ENCODE measurements around the gene UBE3B.

Gene UBE3B

GRCh38 chr12:109475993-109476806 lies 1.2 kb upstream of the UBE3B start:
- Histone ChIP-seq H3K36me3 (ENCODE audit: control insufficient read depth, insufficient read depth, low read length) (peaks cover 41% of the 10 kb centered on the region), H3K4me1 (ENCODE audit: control insufficient read depth, insufficient read depth, low read length, poor library complexity, severe bottlenecking) (peaks cover 35% of the 10 kb centered on the region), H3K27ac (ENCODE audit: low read depth, low read length, severe bottlenecking) (peak overlapping the region; percentile 92), H3K9me3 (ENCODE audit: control insufficient read depth, low read length) (no peaks in the 10 kb centered on the region), H3K4me3 (ENCODE audit: extremely low read depth, insufficient read depth, low read length, poor library complexity, severe bottlenecking) (peak overlapping the region; percentile 96)
- 18 to 22% methylated on average over 16 to 19 of the region's 19 CpGs for WGBS, 2 experiments (ENCODE audit: insufficient coverage in 2 of 2)

DNA sequence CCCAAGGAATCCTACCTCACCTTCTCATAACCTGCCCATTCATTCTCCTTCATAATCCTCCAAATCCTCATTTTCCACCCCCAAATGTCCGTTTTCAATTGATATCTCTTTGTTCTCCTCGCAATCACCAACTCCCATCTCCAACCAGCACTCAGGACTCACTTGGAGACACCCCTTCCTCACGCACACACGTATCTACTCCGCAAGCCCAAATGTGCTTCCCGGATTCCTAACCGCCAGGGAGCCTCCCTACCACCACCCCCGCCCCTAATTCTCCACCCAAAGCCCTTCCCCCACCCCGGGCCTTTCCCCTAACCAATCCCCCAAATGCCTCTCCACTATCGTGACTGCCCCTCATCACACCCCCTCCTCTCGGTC lies 638 bp upstream of the UBE3B start:
- WGBS, 2 experiments (ENCODE audit: insufficient coverage in 2 of 2) = 0% methylated on average over 2 to 8 of the region's 11 CpGs
- H3K4me1 ChIP-seq (ENCODE audit: control insufficient read depth, insufficient read depth, low read length, poor library complexity, severe bottlenecking) = peaks cover 35% of the 10 kb centered on the region
- H3K4me3 ChIP-seq (ENCODE audit: extremely low read depth, insufficient read depth, low read length, poor library complexity, severe bottlenecking) = peak overlapping the region; percentile 96
- H3K9me3 ChIP-seq (ENCODE audit: control insufficient read depth, low read length) = no peaks in the 10 kb centered on the region
- peaks cover 35% of the 10 kb centered on the region for H3K36me3 ChIP-seq (ENCODE audit: control insufficient read depth, insufficient read depth, low read length)
- H3K27ac ChIP-seq (ENCODE audit: low read depth, low read length, severe bottlenecking) = peak overlapping the region; percentile 92

- Histone ChIP-seq H3K4me1 (ENCODE audit: control insufficient read depth, insufficient read depth, low read length, poor library complexity, severe bottlenecking) (peaks cover 34% of the 10 kb centered on the region), H3K36me3 (ENCODE audit: control insufficient read depth, insufficient read depth, low read length) (peaks cover 28% of the 10 kb centered on the region), H3K4me3 (ENCODE audit: extremely low read depth, insufficient read depth, low read length, poor library complexity, severe bottlenecking) (peak overlapping the region; percentile 96), H3K27ac (ENCODE audit: low read depth, low read length, severe bottlenecking) (peak overlapping the region; percentile 92), H3K9me3 (ENCODE audit: control insufficient read depth, low read length) (no peaks in the 10 kb centered on the region)
- 4 to 8% methylated on average over 6 to 9 of the region's 9 CpGs for WGBS, 2 experiments (ENCODE audit: insufficient coverage in 2 of 2)
Observed at GRCh38 chr12:109477963-109478315, 505 bp downstream of the UBE3B start.

GRCh38 chr12:109479761-109480160 lies 2.3 kb downstream of the UBE3B start:
- Histone ChIP-seq H3K4me1 (ENCODE audit: control insufficient read depth, insufficient read depth, low read length, poor library complexity, severe bottlenecking) (peaks cover 17% of the 10 kb centered on the region), H3K27ac (ENCODE audit: low read depth, low read length, severe bottlenecking) (no peak overlapping the region), H3K36me3 (ENCODE audit: control insufficient read depth, insufficient read depth, low read length) (peaks cover 27% of the 10 kb centered on the region), H3K9me3 (ENCODE audit: control insufficient read depth, low read length) (no peaks in the 10 kb centered on the region), H3K4me3 (ENCODE audit: extremely low read depth, insufficient read depth, low read length, poor library complexity, severe bottlenecking) (no peak overlapping the region)
- WGBS, 2 experiments (ENCODE audit: insufficient coverage in 2 of 2) = 75% methylated on average over 1 of the region's 1 CpG; no CpG with 5 or more reads in 1 of the 2 experiments

DNA sequence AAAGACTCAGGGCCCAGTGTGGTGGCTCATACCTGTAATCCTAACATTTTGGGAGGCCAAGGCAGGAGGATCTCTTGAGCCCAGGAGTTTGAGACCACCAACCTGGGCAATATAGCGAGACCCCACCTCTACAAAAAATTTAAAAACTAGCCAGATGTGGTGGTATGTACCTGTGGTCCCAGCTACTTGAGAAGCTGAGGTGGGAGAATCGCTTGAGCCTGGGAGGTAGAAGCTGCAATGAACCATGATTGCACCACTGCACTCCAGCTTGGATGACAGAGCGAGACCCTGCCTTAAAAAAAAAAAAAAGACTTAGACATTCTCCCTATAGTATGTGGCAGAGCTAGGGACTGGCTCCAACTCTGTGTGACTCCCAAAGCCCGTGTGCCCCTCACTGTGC lies 2.9 kb downstream of the UBE3B start:
- H3K4me1 ChIP-seq (ENCODE audit: control insufficient read depth, insufficient read depth, low read length, poor library complexity, severe bottlenecking) = peaks cover 11% of the 10 kb centered on the region
- no peak overlapping the region for H3K27ac ChIP-seq (ENCODE audit: low read depth, low read length, severe bottlenecking)
- H3K36me3 ChIP-seq (ENCODE audit: control insufficient read depth, insufficient read depth, low read length) = peaks cover 27% of the 10 kb centered on the region
- H3K4me3 ChIP-seq (ENCODE audit: extremely low read depth, insufficient read depth, low read length, poor library complexity, severe bottlenecking) = no peak overlapping the region
- no peaks in the 10 kb centered on the region for H3K9me3 ChIP-seq (ENCODE audit: control insufficient read depth, low read length)
- WGBS, 2 experiments (ENCODE audit: insufficient coverage in 2 of 2) = 90 to 100% methylated on average over 1 to 2 of the region's 4 CpGs

GRCh38 chr12:109481863-109482262 lies 4.4 kb downstream of the UBE3B start:
- Histone ChIP-seq H3K4me1 (ENCODE audit: control insufficient read depth, insufficient read depth, low read length, poor library complexity, severe bottlenecking) (peaks cover 6% of the 10 kb centered on the region), H3K4me3 (ENCODE audit: extremely low read depth, insufficient read depth, low read length, poor library complexity, severe bottlenecking) (no peak overlapping the region), H3K36me3 (ENCODE audit: control insufficient read depth, insufficient read depth, low read length) (peaks cover 41% of the 10 kb centered on the region), H3K27ac (ENCODE audit: low read depth, low read length, severe bottlenecking) (no peak overlapping the region), H3K9me3 (ENCODE audit: control insufficient read depth, low read length) (no peaks in the 10 kb centered on the region)
- WGBS, 2 experiments (ENCODE audit: insufficient coverage in 2 of 2) = no CpG with 5 or more reads among the region's 1 CpG

- no peaks in the 10 kb centered on the region for H3K9me3 ChIP-seq (ENCODE audit: control insufficient read depth, low read length)
- 83% methylated on average over 1 of the region's 2 CpGs; no CpG with 5 or more reads in 1 of the 2 experiments for WGBS, 2 experiments (ENCODE audit: insufficient coverage in 2 of 2)
- H3K4me3 ChIP-seq (ENCODE audit: extremely low read depth, insufficient read depth, low read length, poor library complexity, severe bottlenecking) = no peak overlapping the region
- H3K27ac ChIP-seq (ENCODE audit: low read depth, low read length, severe bottlenecking) = no peak overlapping the region
- peaks cover 47% of the 10 kb centered on the region for H3K36me3 ChIP-seq (ENCODE audit: control insufficient read depth, insufficient read depth, low read length)
- H3K4me1 ChIP-seq (ENCODE audit: control insufficient read depth, insufficient read depth, low read length, poor library complexity, severe bottlenecking) = peaks cover 6% of the 10 kb centered on the region
Observed at GRCh38 chr12:109482491-109482890, 5.1 kb downstream of the UBE3B start.

- Histone ChIP-seq H3K4me1 (ENCODE audit: control insufficient read depth, insufficient read depth, low read length, poor library complexity, severe bottlenecking) (peaks cover 6% of the 10 kb centered on the region), H3K4me3 (ENCODE audit: extremely low read depth, insufficient read depth, low read length, poor library complexity, severe bottlenecking) (no peak overlapping the region), H3K27ac (ENCODE audit: low read depth, low read length, severe bottlenecking) (no peak overlapping the region), H3K9me3 (ENCODE audit: control insufficient read depth, low read length) (no peaks in the 10 kb centered on the region), H3K36me3 (ENCODE audit: control insufficient read depth, insufficient read depth, low read length) (peaks cover 51% of the 10 kb centered on the region)
- WGBS, 2 experiments (ENCODE audit: insufficient coverage in 2 of 2) = 100% methylated on average over 2 of the region's 2 CpGs; no CpG with 5 or more reads in 1 of the 2 experiments
Observed at GRCh38 chr12:109482894-109483293, 5.5 kb downstream of the UBE3B start.

DNA sequence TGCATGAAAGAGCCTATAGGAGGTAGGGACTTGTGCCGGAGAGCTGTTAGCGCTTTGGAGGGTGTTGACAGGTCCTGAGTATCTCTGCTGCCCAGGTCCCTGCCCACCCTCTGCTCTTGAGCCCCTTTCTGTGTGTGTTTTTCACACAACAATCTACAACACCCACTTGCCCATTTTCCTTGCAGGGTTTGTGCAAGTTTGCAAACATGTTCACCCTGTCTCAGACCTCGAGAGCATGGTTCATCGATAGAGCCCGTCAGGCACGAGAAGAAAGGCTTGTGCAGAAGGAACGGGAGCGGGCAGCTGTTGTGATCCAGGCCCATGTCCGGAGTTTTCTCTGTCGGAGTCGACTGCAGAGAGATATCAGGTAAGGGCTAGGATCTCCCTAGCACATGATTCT lies 5.9 kb downstream of the UBE3B start:
- H3K27ac ChIP-seq (ENCODE audit: low read depth, low read length, severe bottlenecking) = no peak overlapping the region
- no peaks in the 10 kb centered on the region for H3K9me3 ChIP-seq (ENCODE audit: control insufficient read depth, low read length)
- peaks cover 56% of the 10 kb centered on the region for H3K36me3 ChIP-seq (ENCODE audit: control insufficient read depth, insufficient read depth, low read length)
- WGBS, 2 experiments (ENCODE audit: insufficient coverage in 2 of 2) = 94 to 97% methylated on average over 11 of the region's 11 CpGs
- peaks cover 5% of the 10 kb centered on the region for H3K4me1 ChIP-seq (ENCODE audit: control insufficient read depth, insufficient read depth, low read length, poor library complexity, severe bottlenecking)
- no peak overlapping the region for H3K4me3 ChIP-seq (ENCODE audit: extremely low read depth, insufficient read depth, low read length, poor library complexity, severe bottlenecking)

DNA sequence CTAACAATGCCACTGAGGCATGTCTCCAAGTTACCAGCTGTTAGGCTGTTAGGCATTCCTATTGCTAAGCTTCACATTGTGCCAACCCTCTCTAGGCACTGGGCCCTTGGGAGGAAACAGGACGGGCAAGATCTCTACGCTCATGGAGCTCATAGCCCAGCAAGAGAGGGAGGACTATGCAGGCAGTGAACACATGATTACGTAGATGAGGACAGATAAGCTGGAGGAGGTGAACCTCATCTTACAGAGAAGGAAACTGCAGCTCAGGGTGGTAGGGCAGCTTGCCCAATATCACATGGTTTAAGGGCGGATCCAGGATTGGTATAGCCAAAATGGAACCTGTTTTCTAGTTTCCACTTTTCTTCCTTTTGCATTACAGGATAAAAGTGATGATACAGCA lies 7.8 kb downstream of the UBE3B start:
- no peak overlapping the region for H3K4me3 ChIP-seq (ENCODE audit: extremely low read depth, insufficient read depth, low read length, poor library complexity, severe bottlenecking)
- no peak overlapping the region for H3K27ac ChIP-seq (ENCODE audit: low read depth, low read length, severe bottlenecking)
- no peaks in the 10 kb centered on the region for H3K9me3 ChIP-seq (ENCODE audit: control insufficient read depth, low read length)
- 89 to 98% methylated on average over 3 to 4 of the region's 4 CpGs for WGBS, 2 experiments (ENCODE audit: insufficient coverage in 2 of 2)
- H3K4me1 ChIP-seq (ENCODE audit: control insufficient read depth, insufficient read depth, low read length, poor library complexity, severe bottlenecking) = no peaks in the 10 kb centered on the region
- peaks cover 74% of the 10 kb centered on the region for H3K36me3 ChIP-seq (ENCODE audit: control insufficient read depth, insufficient read depth, low read length)

All from mesodermal cell (in vitro differentiated cells).